BLaER1 treated with 17β-estradiol and CSF1 and Interleukin-3, amounts not matched to agents 10 nM and 100 nM (cell line): ENCODE data around the gene RNASET2.
A peak's percentile ranks its signal among the peaks of the same experiment; 100 is the strongest.

ENCODE experiments used
- H3K27ac ChIP-seq, 11 experiments: shearing (Covaris generic); formaldehyde crosslinking; 2 replicates each; pipeline ENCODE4 v1.8.1; 2022
- H3K27me3 ChIP-seq, 11 experiments: shearing (Covaris generic); formaldehyde crosslinking; 2 replicates each; pipeline ENCODE4 v1.8.1; 2022
- H3K36me3 ChIP-seq, 11 experiments: shearing (Covaris generic); formaldehyde crosslinking; 2 replicates each; pipeline ENCODE4 v1.8.1; 2022
- H3K4me1 ChIP-seq, 10 experiments: shearing (Covaris generic); formaldehyde crosslinking; 2 replicates each; pipeline ENCODE4 v1.8.1; 2022
- H3K4me2 ChIP-seq, 11 experiments: shearing (Covaris generic); formaldehyde crosslinking; 2 replicates each; pipeline ENCODE4 v1.8.1; 2022
- H3K4me3 ChIP-seq, 10 experiments: shearing (Covaris generic); formaldehyde crosslinking; 2 replicates each; pipeline ENCODE4 v1.8.1; 2022
- H3K9ac ChIP-seq, 11 experiments: shearing (Covaris generic); formaldehyde crosslinking; 2 replicates each; pipeline ENCODE4 v1.8.1; 2022
- H3K9me3 ChIP-seq, 11 experiments: shearing (Covaris generic); formaldehyde crosslinking; replicated peaks in 1 of 11; 2 replicates each; pipeline ENCODE4 v1.8.1; 2022
- H4K20me1 ChIP-seq, 11 experiments: shearing (Covaris generic); formaldehyde crosslinking; 2 replicates each; pipeline ENCODE4 v1.8.1; 2022
- Cebpa-rat ChIP-seq, 11 experiments: shearing (Covaris generic); IDR thresholded peaks; 2 replicates each; pipeline ENCODE4 v1.8.1; 2022

The RNASET2 gene

GRCh38 chr6:166959911-166960608, 3.7 kb upstream of the RNASET2 start:
- Histone ChIP-seq H3K4me3 (peak overlapping the region in 9 of 10 experiments; percentile 23 to 66 (median 54); a peak in 14 of 20 replicates), H3K9me3 (peaks cover 0 to 20% (median 11%) of the 10 kb centered on the region in 11 experiments; a peak in 8 of 22 replicates), H3K4me1 (peaks cover 44 to 51% (median 49%) of the 10 kb centered on the region in 10 experiments), H3K36me3 (no peaks in the 10 kb centered on the region), H4K20me1 (peaks cover 0 to 2% (median 0%) of the 10 kb centered on the region in 11 experiments; a peak in 2 of 22 replicates), H3K4me2 (peak overlapping the region; percentile 91 to 100 (median 99)), H3K27me3 (no peaks in the 10 kb centered on the region), H3K9ac (peak overlapping the region; percentile 72 to 93 (median 89); a peak in 20 of 22 replicates), H3K27ac (peak overlapping the region; percentile 89 to 98 (median 94))
- TF ChIP-seq Cebpa-rat (IDR thresholded peaks at IDR 0.05): no peak

GRCh38 chr6:166958926-166959861, 2.8 kb upstream of the RNASET2 start:
- H3K4me1 ChIP-seq: peaks cover 49 to 60% (median 58%) of the 10 kb centered on the region in 10 experiments
- H3K27ac ChIP-seq: peak overlapping the region; percentile 89 to 98 (median 94)
- H3K27me3 ChIP-seq: no peaks in the 10 kb centered on the region
- peaks cover 0 to 14% (median 4%) of the 10 kb centered on the region in 11 experiments; a peak in 7 of 22 replicates for H3K9me3 ChIP-seq
- peak overlapping the region; percentile 23 to 94 (median 54); a peak in 19 of 20 replicates for H3K4me3 ChIP-seq
- H3K4me2 ChIP-seq: peak overlapping the region; percentile 91 to 100 (median 99)
- peak overlapping the region; percentile 72 to 93 (median 89) for H3K9ac ChIP-seq
- H3K36me3 ChIP-seq: peaks cover 0 to 7% (median 3%) of the 10 kb centered on the region in 11 experiments; a peak in 5 of 22 replicates
- H4K20me1 ChIP-seq: peaks cover 6 to 10% (median 7%) of the 10 kb centered on the region in 11 experiments; a peak in 19 of 22 replicates
- TF ChIP-seq Cebpa-rat (IDR thresholded peaks at IDR 0.05): no peak

GRCh38 chr6:166957805-166958076, 1.4 kb upstream of the RNASET2 start:
- Histone ChIP-seq H3K27ac (peak overlapping the region; percentile 89 to 98 (median 94)), H3K4me3 (peak overlapping the region; percentile 87 to 99 (median 94); a peak in 19 of 20 replicates)

GRCh38 chr6:166957087-166957804, 896 bp upstream of the RNASET2 start:
- peaks cover 6 to 25% (median 15%) of the 10 kb centered on the region in 11 experiments; a peak in 17 of 22 replicates for H3K36me3 ChIP-seq
- TF ChIP-seq Cebpa-rat (IDR thresholded peaks at IDR 0.05): no peak
- peaks cover 68 to 79% (median 77%) of the 10 kb centered on the region in 10 experiments for H3K4me1 ChIP-seq
- H3K27ac ChIP-seq: peak overlapping the region; percentile 89 to 98 (median 94)
- peak overlapping the region; percentile 91 to 100 (median 99) for H3K4me2 ChIP-seq
- H4K20me1 ChIP-seq: peaks cover 25 to 30% (median 27%) of the 10 kb centered on the region in 11 experiments
- no peaks in the 10 kb centered on the region for H3K27me3 ChIP-seq
- peak overlapping the region; percentile 87 to 99 (median 94) for H3K4me3 ChIP-seq
- H3K9me3 ChIP-seq: peaks cover 0 to 2% (median 0%) of the 10 kb centered on the region in 11 experiments; a peak in 1 of 22 replicates
- peak overlapping the region; percentile 87 to 93 (median 89) for H3K9ac ChIP-seq

More at GRCh38 chr6:166957805-166958076, 1.4 kb upstream of the RNASET2 start:
- Histone ChIP-seq H3K4me1 (peaks cover 63 to 74% (median 72%) of the 10 kb centered on the region in 10 experiments), H3K9me3 (peaks cover 0 to 7% (median 0%) of the 10 kb centered on the region in 11 experiments; a peak in 3 of 22 replicates), H3K27me3 (no peaks in the 10 kb centered on the region), H3K9ac (peak overlapping the region; percentile 87 to 93 (median 89)), H4K20me1 (peaks cover 20 to 25% (median 22%) of the 10 kb centered on the region in 11 experiments), H3K36me3 (peaks cover under 1 to 20% (median 10%) of the 10 kb centered on the region in 11 experiments; a peak in 14 of 22 replicates), H3K4me2 (peak overlapping the region; percentile 91 to 100 (median 99))
- no peak for TF ChIP-seq Cebpa-rat (IDR thresholded peaks at IDR 0.05)

GRCh38 chr6:166955865-166956443, 396 bp downstream of the RNASET2 start:
- H3K36me3 ChIP-seq: peaks cover 6 to 36% (median 24%) of the 10 kb centered on the region in 11 experiments; a peak in 17 of 22 replicates
- peak overlapping the region; percentile 91 to 100 (median 98) for H3K4me2 ChIP-seq
- no peaks in the 10 kb centered on the region for H3K9me3 ChIP-seq
- H4K20me1 ChIP-seq: peaks cover 34 to 43% (median 37%) of the 10 kb centered on the region in 11 experiments
- peaks cover 78 to 88% (median 84%) of the 10 kb centered on the region in 10 experiments for H3K4me1 ChIP-seq
- H3K27ac ChIP-seq: peak overlapping the region; percentile 71 to 98 (median 92)
- peak overlapping the region; percentile 87 to 93 (median 89) for H3K9ac ChIP-seq
- peak overlapping the region; percentile 87 to 99 (median 94) for H3K4me3 ChIP-seq
- no peak for TF ChIP-seq Cebpa-rat (IDR thresholded peaks at IDR 0.05)
- no peaks in the 10 kb centered on the region for H3K27me3 ChIP-seq

- H3K4me2 ChIP-seq: peak overlapping the region; percentile 91 to 100 (median 98)
- H3K4me1 ChIP-seq: peaks cover 78 to 88% (median 84%) of the 10 kb centered on the region in 10 experiments
- H4K20me1 ChIP-seq: peaks cover 38 to 49% (median 42%) of the 10 kb centered on the region in 11 experiments
- peak overlapping the region; percentile 71 to 98 (median 92) for H3K27ac ChIP-seq
- peaks cover 6 to 42% (median 29%) of the 10 kb centered on the region in 11 experiments; a peak in 18 of 22 replicates for H3K36me3 ChIP-seq
- H3K4me3 ChIP-seq: peak overlapping the region; percentile 87 to 99 (median 94)
- no peak for TF ChIP-seq Cebpa-rat (IDR thresholded peaks at IDR 0.05)
- H3K9ac ChIP-seq: peak overlapping the region; percentile 87 to 93 (median 89)
- H3K9me3 ChIP-seq: no peaks in the 10 kb centered on the region
- H3K27me3 ChIP-seq: no peaks in the 10 kb centered on the region
These were observed 1.1 kb downstream of the RNASET2 start for GRCh38 chr6:166955121-166955864.

GRCh38 chr6:166954118-166954713, 2.1 kb downstream of the RNASET2 start:
- H3K9me3 ChIP-seq: no peaks in the 10 kb centered on the region
- TF ChIP-seq Cebpa-rat (IDR thresholded peaks at IDR 0.05): no peak
- H3K27me3 ChIP-seq: no peaks in the 10 kb centered on the region
- H3K36me3 ChIP-seq: peaks cover 6 to 53% (median 39%) of the 10 kb centered on the region in 11 experiments; a peak in 20 of 22 replicates
- H3K4me2 ChIP-seq: peak overlapping the region; percentile 91 to 100 (median 98)
- H4K20me1 ChIP-seq: peaks cover 46 to 60% (median 53%) of the 10 kb centered on the region in 11 experiments
- peak overlapping the region; percentile 61 to 93 (median 89); a peak in 18 of 22 replicates for H3K9ac ChIP-seq
- H3K4me1 ChIP-seq: peaks cover 79 to 88% (median 83%) of the 10 kb centered on the region in 10 experiments
- H3K27ac ChIP-seq: peak overlapping the region in 7 of 11 experiments; percentile 8 to 98 (median 94); a peak in 9 of 22 replicates
- peak overlapping the region; percentile 87 to 99 (median 94); a peak in 18 of 20 replicates for H3K4me3 ChIP-seq
